GM18909 (cell line): Measurements from ENCODE around the gene UPP2.

Source experiments
- ATAC-seq: cut with Tn5 transposase; IDR thresholded peaks from one replicate; pipeline ENCODE4 v1.9.1; 2021; ENCODE audit warnings: mild to moderate bottlenecking; ENCODE audit not compliant: unreplicated experiment, poor library complexity

Gene UPP2

GRCh38 chr2:158101384-158101926 lies at the start of gene UPP2:
Gene UPP2 (plus strand): TSS chr2:158101876. CDS start chr2:158102064, 188 bp downstream.
- no peak for ATAC-seq

DNA sequence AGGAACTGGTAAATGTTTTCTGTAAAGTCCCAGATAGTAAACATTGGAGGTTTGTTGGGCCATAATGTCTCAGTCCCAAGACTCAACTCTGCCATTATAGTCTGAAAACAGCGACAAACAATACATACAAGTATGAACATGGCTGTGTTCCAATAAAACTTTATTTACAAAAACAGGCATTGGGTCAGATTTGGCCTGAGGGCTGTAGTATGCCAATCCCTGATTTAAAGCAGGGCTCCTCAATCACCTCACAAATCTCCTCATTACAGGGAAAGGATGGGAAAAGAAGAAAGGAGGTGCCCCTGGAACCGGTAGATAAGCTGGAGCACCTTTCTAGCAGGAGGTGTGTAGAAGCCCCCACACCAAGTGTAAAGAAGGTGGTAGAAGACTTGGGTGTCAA lies 48.9 kb upstream of the UPP2 start:
- no peak for ATAC-seq

DNA sequence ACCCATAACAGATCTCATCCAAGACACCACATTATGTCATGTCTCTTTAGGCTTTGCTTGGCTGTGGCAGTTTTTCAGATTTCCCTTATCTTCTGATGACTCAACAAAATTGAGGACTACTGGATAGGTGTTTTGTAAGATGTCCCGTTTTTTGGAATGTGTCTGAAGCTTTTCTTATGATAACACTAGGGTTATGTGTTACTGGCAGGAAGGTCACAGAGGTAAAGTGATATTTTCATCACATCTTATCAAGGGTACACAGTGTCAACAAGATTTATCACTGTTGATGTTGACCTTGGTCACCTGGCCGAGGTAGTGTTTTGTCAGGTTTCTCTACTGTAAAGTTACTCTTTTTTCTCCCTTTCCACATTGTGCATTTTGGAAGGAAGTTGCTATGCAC lies 44.8 kb upstream of the UPP2 start:
- ATAC-seq: no peak

DNA sequence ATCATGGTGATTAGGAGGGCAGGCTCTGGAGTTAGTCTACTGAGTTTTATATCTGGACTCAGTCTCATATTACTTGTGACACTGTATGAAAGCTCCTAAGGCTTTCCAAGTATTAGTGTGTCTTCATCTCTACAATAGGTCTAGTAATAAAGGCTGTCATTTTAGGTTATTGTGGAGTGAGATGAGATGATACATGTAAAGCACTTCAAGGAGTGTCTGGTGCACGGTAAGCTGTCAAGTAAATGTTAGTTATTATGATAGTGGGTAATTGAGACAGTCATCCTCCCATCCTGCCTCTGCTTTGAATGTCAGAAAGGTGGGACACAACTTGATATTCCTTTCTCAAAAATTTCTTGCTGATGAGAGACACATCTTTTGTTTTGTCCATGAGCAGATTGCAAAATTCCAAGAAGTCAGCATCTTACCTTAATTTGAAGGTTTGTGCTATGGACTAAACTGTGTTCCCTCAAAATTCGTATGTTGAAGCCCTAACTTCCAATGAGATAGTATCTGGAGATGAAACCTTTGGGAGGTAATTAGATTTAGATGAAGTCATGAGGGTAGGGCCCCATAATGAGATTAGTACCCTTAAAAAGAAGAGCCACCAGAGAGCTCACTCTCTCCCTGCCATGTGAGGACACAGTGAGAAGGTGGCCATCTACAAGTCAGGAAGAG lies 41.4 kb upstream of the UPP2 start:
- ATAC-seq: no peak

DNA sequence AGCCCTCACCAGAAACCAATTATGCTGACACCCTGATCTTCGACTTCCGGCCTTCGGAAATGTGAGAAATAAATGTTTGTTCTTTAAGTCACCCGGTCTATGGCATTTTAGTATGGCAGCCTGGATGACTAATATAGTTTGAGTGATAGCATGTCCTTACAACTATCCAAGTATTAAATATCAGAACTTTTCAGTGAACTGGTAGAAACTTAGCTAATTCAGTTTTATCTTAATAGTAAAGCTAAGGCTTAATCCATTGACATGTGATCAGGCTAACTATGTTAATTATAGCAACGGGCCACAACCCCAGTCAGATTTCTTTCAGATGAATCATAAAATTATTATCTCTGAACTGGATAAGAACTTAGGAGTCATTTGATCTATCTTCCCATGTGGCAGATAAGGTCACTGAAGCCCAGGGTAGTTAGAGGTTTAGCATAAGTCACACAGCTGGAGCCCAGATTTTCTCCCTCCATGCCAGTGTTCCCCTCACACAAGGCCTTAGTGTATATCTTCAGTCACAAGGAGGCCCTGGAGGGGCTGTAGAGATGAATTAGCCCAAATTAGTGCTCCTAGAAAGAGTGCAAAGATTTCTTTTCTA lies 40.7 kb upstream of the UPP2 start:
- no peak for ATAC-seq

DNA sequence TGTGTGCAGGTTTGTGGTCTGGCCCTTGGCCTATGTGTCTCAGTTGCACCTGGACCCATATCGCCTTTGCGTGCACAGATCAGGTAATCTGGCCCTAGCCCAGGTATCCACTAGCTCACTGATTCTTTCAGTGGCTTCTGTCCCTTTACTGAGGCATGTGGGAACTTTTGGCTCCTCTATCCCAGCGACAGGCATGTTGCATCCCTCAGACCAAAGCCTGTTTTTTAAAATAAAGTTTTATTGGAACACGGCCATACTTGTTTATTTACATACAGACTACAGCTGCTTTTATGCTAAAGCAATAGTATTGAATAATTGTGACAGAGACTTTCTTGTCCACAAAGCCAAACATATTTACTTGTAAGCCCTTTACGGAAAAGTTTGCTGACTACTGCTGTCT lies 39.9 kb upstream of the UPP2 start:
- ATAC-seq: no peak

GRCh38 chr2:158066046-158066713 lies 35.5 kb upstream of the UPP2 start:
- no peak for ATAC-seq

- no peak for ATAC-seq
Measured at GRCh38 chr2:158071018-158071417, 30.7 kb upstream of the UPP2 start.

DNA sequence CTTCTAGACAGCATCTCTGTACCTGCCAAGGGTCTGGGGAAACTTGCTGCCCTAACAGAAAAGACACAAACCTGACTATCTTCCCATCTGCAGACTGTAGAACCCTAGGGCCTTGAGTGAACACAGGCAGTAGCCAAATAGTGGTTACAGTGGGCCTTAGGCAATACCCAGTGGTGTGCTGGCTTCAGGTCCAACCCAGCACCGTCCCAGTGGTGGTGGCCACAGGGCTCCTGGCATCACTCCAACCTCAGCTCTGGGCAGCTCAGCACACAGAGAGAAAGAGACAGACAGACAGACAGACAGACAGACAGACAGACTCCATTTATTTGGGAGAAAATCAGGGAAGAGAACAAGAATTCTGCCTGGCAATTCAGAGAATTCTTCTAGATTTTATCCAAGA lies 29.3 kb upstream of the UPP2 start:
- no peak for ATAC-seq

GRCh38 chr2:158079672-158080071 lies 22.0 kb upstream of the UPP2 start:
- ATAC-seq: no peak

DNA sequence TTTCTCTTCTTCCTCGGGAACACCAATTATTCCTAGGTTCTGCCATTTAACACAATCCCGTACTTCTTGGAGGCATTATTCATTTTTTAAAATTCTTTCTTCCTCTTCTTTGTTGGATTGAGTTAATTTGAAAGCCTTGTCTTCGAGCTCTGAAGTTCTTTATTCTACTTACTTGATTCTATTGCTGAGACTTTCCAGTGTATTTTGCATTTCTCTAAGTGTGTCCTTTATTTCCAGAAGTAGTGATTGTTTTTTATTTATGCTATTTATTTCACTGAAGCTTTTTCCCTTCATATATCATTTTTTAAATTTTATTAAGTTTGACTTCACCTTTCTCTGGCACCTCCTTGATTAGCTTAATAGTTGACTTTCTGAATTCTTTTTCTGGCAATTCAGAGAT lies 13.6 kb upstream of the UPP2 start:
- no peak for ATAC-seq

DNA sequence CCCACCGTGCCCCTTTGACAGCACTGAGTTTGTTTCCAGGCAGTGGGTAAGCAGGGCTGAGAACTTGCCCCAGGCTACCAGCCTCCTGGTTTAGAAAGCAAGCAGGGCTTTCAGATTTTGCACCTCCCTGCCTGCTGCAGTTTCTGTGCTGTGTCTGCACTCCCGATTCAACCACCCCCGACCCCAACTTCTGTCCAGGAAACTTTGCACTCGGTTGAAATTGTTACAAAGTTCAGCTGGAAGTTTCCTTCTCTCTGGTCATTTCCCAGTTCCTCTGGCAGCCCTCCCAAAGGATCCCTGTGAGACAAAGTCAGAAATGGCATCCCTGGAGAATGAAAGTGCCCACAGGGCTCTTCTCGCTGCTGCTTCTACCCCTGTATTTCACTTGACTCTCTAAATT lies 12.4 kb upstream of the UPP2 start:
- no peak for ATAC-seq

DNA sequence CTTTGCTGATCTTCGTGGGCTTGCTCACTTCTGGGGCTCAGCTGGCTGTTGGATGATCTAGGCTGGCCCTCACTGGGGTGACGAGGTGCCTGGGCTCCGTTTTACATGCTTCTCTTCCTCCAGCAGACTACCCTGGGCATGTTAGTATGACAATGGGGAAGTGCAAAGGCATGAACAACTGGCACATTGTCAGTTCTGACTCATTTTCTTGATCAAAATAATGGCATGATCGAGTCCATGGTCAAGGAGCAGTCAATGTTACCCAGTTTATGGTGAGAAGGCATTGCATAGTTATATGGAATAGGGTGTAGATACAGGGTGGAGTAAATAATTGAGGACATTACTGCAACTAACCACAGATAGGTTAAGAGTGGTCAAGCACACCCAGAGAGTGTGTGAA lies 10.0 kb upstream of the UPP2 start:
- ATAC-seq: no peak

- ATAC-seq: no peak
Measured at GRCh38 chr2:158094487-158095092, 7.1 kb upstream of the UPP2 start.

GRCh38 chr2:158095269-158095668 lies 6.4 kb upstream of the UPP2 start:
- ATAC-seq: no peak

DNA sequence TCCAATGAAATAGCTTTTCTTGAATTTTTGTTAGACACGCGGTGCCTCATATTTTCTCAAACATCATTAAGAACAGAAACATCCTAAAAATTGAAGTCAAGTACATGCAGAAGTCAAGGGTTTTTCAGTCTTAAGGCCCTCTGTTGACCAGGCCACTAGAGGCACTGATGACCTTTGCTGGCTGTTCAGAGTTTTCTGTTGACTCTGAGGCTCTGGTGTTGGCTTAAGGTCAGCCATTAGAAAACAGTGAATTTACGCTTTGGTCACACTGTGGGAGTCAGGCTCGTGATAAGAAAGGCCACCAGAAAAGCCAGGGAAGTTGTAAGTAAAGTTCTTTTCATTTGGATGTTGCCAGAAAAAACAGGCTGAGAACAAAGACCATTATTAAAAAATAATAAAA lies 5.8 kb upstream of the UPP2 start:
- no peak for ATAC-seq

GRCh38 chr2:158097481-158097880 lies 4.2 kb upstream of the UPP2 start:
- ATAC-seq: no peak

DNA sequence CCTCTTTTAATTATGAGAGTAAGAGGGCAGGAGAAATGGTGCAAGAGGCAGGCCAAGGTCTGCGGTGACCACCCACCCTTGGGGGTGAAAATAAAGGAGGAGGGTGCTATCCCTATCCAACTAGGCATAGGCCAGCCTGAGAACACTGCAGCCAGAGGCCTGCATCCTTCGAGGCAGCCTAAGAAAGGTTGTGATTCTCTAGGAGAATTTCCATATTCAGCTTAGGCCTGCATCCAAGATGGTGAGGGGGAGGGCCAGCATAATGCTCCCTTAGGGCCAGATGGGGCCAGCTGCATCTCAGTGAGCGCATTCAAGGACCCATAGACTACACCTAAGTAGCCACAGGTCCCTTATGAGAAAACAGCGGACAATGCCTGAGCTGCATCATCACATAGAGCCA lies 3.5 kb upstream of the UPP2 start:
- ATAC-seq: no peak

GRCh38 chr2:158099716-158100115 lies 2.0 kb upstream of the UPP2 start:
- ATAC-seq: no peak

GRCh38 chr2:158100411-158100810 lies 1.3 kb upstream of the UPP2 start:
- ATAC-seq: no peak

- no peak for ATAC-seq
Measured at GRCh38 chr2:158102446-158102845, 770 bp downstream of the UPP2 start.
